GM11168 (cell line): ENCODE results near the gene CD82.
"Not testable (repeated sequence)": the region's sequence is repeated elsewhere in the genome, so short reads cannot be mapped to it uniquely, and the experiment has no call there.

Experiments
- in situ Hi-C: fragments of 300-500 bp; cut with MboI; formaldehyde crosslinking; loops from one replicate; pipeline ENCODE4 v1.12.0; 2022; ENCODE audit warnings: low sequenced_read_pairs; ENCODE audit not compliant: unreplicated experiment

Gene CD82

GRCh38 chr11:44625759-44626523, 60.5 kb downstream of the CD82 start:
- in situ Hi-C loops: no loop called here

GRCh38 chr11:44626645-44627044, 61.2 kb downstream of the CD82 start:
- in situ Hi-C loops: no loop called here

- in situ Hi-C loops: no loop called here
Measured at GRCh38 chr11:44627165-44627789, 61.8 kb downstream of the CD82 start.

GRCh38 chr11:44627911-44628729, 62.7 kb downstream of the CD82 start:
- in situ Hi-C loops: no loop called here

GRCh38 chr11:44628730-44629700, 63.6 kb downstream of the CD82 start:
- in situ Hi-C loops: no loop called here

GRCh38 chr11:44629732-44630345, 64.4 kb downstream of the CD82 start:
- in situ Hi-C loops: no loop called here

GRCh38 chr11:44630511-44631210, 65.2 kb downstream of the CD82 start:
- in situ Hi-C loops: no loop called here

GRCh38 chr11:44631831-44632230, 66.4 kb downstream of the CD82 start:
- in situ Hi-C loops: no loop called here

GRCh38 chr11:44632466-44633123, 67.1 kb downstream of the CD82 start:
- in situ Hi-C loops: no loop called here

GRCh38 chr11:44633641-44634040, 68.2 kb downstream of the CD82 start:
- in situ Hi-C loops: no loop called here

- in situ Hi-C loops: no loop called here
Measured at GRCh38 chr11:44634401-44635281, 69.2 kb downstream of the CD82 start.

GRCh38 chr11:44637487-44637886, 72.0 kb downstream of the CD82 start:
- in situ Hi-C loops: no loop called here

- in situ Hi-C loops: no loop called here
Measured at GRCh38 chr11:44638032-44638431, 72.6 kb downstream of the CD82 start.

GRCh38 chr11:44643217-44643616, 77.8 kb downstream of the CD82 start:
- in situ Hi-C loops: no loop called here

- in situ Hi-C loops: no loop called here
Measured at GRCh38 chr11:44645827-44646226, 80.4 kb downstream of the CD82 start.

- in situ Hi-C loops: not testable (repeated sequence)
Measured at GRCh38 chr11:44647255-44647955, 81.9 kb downstream of the CD82 start.

- in situ Hi-C loops: no loop called here
Measured at GRCh38 chr11:44648109-44648508, 82.6 kb downstream of the CD82 start.
